Transverse colon (tissue), 3 donors: ENCODE data around the gene NFATC2IP.

Experiments used
- EP300 ChIP-seq: sonication (generic); formaldehyde crosslinking; IDR thresholded peaks from one replicate; pipeline ENCODE4 v1.6.1; 2017; ENCODE audit warnings: antibody characterized with exemption, low read depth
- POLR2A ChIP-seq: fragments of 450-650 bp; IDR thresholded peaks from one replicate; pipeline ENCODE4 v1.6.1; 2016; ENCODE audit warnings: antibody characterized with exemption, mild to moderate bottlenecking, moderate library complexity
- TF ChIP-seq, protein P1 (sequence below), 5 experiments: fragments of 200-600 bp in 3 of 5; fragments of 450-650 bp in 2 of 5; sonication (generic) in 3 of 5; IDR thresholded peaks; 1 replicate in 2 of 5; 2 replicates in 3 of 5; pipeline ENCODE4 v1.5.1; 2016 to 2017; ENCODE audit warnings: antibody characterized with exemption in 5 of 5, inconsistent platforms in 3 of 5, mild to moderate bottlenecking in 2 of 5, moderate library complexity in 1 of 5

DNA sequence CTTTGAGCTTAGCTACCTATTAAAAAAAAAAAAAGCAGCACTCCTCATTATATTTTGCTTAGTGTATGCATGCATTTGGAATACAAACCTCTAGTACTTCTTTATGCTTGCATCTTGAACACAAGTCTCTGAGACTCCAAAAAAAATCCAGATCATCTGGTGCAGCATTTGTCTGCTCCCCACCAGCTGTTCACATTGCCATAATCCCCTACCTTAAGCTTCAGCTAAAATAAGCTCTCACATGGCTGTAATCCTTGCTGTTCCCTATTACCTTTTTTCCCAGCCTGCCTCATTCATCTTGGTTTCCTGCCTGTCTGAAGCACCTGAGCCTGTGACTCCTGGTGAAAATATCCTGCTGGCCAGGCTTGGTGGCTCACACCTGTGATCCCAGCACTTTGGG lies 7.5 kb upstream of the NFATC2IP start:
- TF ChIP-seq POLR2A = no peak
- TF ChIP-seq, protein P1, sequence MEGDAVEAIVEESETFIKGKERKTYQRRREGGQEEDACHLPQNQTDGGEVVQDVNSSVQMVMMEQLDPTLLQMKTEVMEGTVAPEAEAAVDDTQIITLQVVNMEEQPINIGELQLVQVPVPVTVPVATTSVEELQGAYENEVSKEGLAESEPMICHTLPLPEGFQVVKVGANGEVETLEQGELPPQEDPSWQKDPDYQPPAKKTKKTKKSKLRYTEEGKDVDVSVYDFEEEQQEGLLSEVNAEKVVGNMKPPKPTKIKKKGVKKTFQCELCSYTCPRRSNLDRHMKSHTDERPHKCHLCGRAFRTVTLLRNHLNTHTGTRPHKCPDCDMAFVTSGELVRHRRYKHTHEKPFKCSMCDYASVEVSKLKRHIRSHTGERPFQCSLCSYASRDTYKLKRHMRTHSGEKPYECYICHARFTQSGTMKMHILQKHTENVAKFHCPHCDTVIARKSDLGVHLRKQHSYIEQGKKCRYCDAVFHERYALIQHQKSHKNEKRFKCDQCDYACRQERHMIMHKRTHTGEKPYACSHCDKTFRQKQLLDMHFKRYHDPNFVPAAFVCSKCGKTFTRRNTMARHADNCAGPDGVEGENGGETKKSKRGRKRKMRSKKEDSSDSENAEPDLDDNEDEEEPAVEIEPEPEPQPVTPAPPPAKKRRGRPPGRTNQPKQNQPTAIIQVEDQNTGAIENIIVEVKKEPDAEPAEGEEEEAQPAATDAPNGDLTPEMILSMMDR (IDR thresholded peaks at IDR 0.05) = no peak
- TF ChIP-seq EP300 = no peak
